A549 (cell line): ENCODE measurements around the gene TMEM217. TPM values are rescaled to one million over a fixed set of nuclear protein-coding genes. Genes with fewer than 3 reads are reported as not detected.

Experiments
- ATAC-seq, 2 experiments: fragments of 200-7000 bp in 1 of 2; fragments of >200 bp in 1 of 2; cut with Nextera tagmentation in 1 of 2; cut with Tn5 transposase in 1 of 2; 3 replicates each; pipeline versions ENCODE4 v1.8.0 to v1.9.1; 2018 to 2020; ENCODE audit warnings: mild to moderate bottlenecking in 1 of 2, moderate library complexity in 1 of 2
- CTCF ChIA-PET: fragments of 300-600 bp; sonication (Branson Sonifier 250); formaldehyde crosslinking; extraction: SDS; loops from one replicate; lab custom pipeline; 2021; ENCODE audit warnings: antibody characterized with exemption, inconsistent platforms; lab: Yijun Ruan, JAX
- POLR2A ChIA-PET: fragments of 350-600 bp; formaldehyde crosslinking; extraction: SDS; loops from one replicate; lab custom pipeline; 2021; ENCODE audit warnings: antibody characterized with exemption, inconsistent platforms; lab: Yijun Ruan, JAX
- DNase-seq, 2 experiments: peaks; one replicate each; pipeline versions ENCODE4 v3.0.0 to v3.0.0-alpha.2; 2011 to 2016; ENCODE audit warnings: low read depth in 1 of 2, low spot score in 1 of 2
- FAIRE-seq: peaks from 2 replicates; lab custom pipeline; 2011; peaks lifted over from hg19 to GRCh38; lab: Jason Lieb, UNC
- H3K27ac ChIP-seq, 2 experiments: fragments of >200 bp; sonication (Bioruptor Twin); formaldehyde crosslinking; 3 replicates each; pipeline ENCODE4 v1.5.1; 2016 to 2017
- H3K4me1 ChIP-seq: fragments of >200 bp; sonication (Bioruptor Twin); formaldehyde crosslinking; 3 replicates; pipeline ENCODE4 v1.6.1; 2016
- H3K4me2 ChIP-seq: fragments of >200 bp; sonication (Bioruptor Twin); formaldehyde crosslinking; 3 replicates; pipeline ENCODE4 v1.6.1; 2016
- H3K4me3 ChIP-seq: fragments of >200 bp; sonication (Bioruptor Twin); formaldehyde crosslinking; 3 replicates; pipeline ENCODE4 v1.5.1; 2016
- H3K9me3 ChIP-seq: fragments of >200 bp; sonication (Bioruptor Twin); formaldehyde crosslinking; 3 replicates; pipeline ENCODE4 v1.6.1; 2016
- CBX2 ChIP-seq: fragments of 200-600 bp; sonication (generic); IDR thresholded peaks from 2 replicates; pipeline ENCODE4 v1.6.1; 2016; ENCODE audit warnings: low read depth, mild to moderate bottlenecking, borderline replicate concordance
- CEBPB ChIP-seq, 2 experiments: fragments of >200 bp in 1 of 2; sonication (Bioruptor Twin) in 1 of 2; formaldehyde crosslinking in 1 of 2; IDR thresholded peaks; 2 replicates each; pipeline ENCODE4 v1.6.1; 2012 to 2016
- CHD2 ChIP-seq: fragments of 150-350 bp; IDR thresholded peaks from 2 replicates; pipeline ENCODE4 v1.6.1; 2014; ENCODE audit warnings: low read length; ENCODE audit not compliant: partially characterized antibody
- CHD4 ChIP-seq: fragments of 200-600 bp; sonication (generic); IDR thresholded peaks from 2 replicates; pipeline ENCODE4 v1.6.1; 2016; ENCODE audit warnings: antibody characterized with exemption, mild to moderate bottlenecking, borderline replicate concordance
- FOSL2 ChIP-seq, 2 experiments: fragments of 450-650 bp in 1 of 2; fragments of >200 bp in 1 of 2; sonication (Bioruptor Twin) in 1 of 2; formaldehyde crosslinking; IDR thresholded peaks; 2 replicates each; pipeline versions ENCODE4 v1.5.0 to v1.6.1; 2016 to 2020; ENCODE audit warnings: mild to moderate bottlenecking in 1 of 2, moderate library complexity in 1 of 2
- GATA3 ChIP-seq: IDR thresholded peaks from 2 replicates; pipeline ENCODE4 v1.6.1; 2012; ENCODE audit warnings: borderline replicate concordance
- HOXB5 ChIP-seq: fragments of 250-450 bp; sonication (Bioruptor Pico); IDR thresholded peaks from 2 replicates; pipeline ENCODE4 v1.5.0; 2020; ENCODE audit warnings: mild to moderate bottlenecking, moderate library complexity
- JUNB ChIP-seq: fragments of >200 bp; sonication (Bioruptor Twin); formaldehyde crosslinking; IDR thresholded peaks from 2 replicates; pipeline ENCODE4 v1.6.1; 2016
- NPAS2 ChIP-seq: fragments of 250-450 bp; sonication (Bioruptor Pico); IDR thresholded peaks from 2 replicates; pipeline ENCODE4 v1.8.0; 2022; ENCODE audit warnings: mild to moderate bottlenecking, moderate library complexity, borderline replicate concordance
- NR3C1 ChIP-seq: fragments of >200 bp; sonication (Bioruptor Twin); formaldehyde crosslinking; IDR thresholded peaks from 3 replicates; pipeline ENCODE4 v1.6.1; 2017
- PHF8 ChIP-seq: fragments of 200-600 bp; sonication (generic); IDR thresholded peaks from 2 replicates; pipeline ENCODE4 v1.6.1; 2016; ENCODE audit warnings: low read depth, mild to moderate bottlenecking, antibody characterized with exemption, moderate library complexity, borderline replicate concordance
- POLR2AphosphoS2 ChIP-seq: conservative IDR thresholded peaks from 2 replicates; pipeline ENCODE4 v1.6.1; 2012; ENCODE audit warnings: low read length, improper control_type of control experiment, inconsistent platforms
- RAD21 ChIP-seq, 2 experiments: fragments of >200 bp in 1 of 2; sonication (Bioruptor Twin) in 1 of 2; formaldehyde crosslinking in 1 of 2; IDR thresholded peaks in 1 of 2; conservative IDR thresholded peaks in 1 of 2; 2 replicates in 1 of 2; 3 replicates in 1 of 2; pipeline ENCODE4 v1.6.1; 2012 to 2018; ENCODE audit warnings: inconsistent platforms in 1 of 2
- RNF2 ChIP-seq: fragments of 200-600 bp; sonication (generic); IDR thresholded peaks from 2 replicates; pipeline ENCODE4 v1.6.1; 2016; ENCODE audit warnings: low read depth, mild to moderate bottlenecking, antibody characterized with exemption, moderate library complexity, borderline replicate concordance
- SMC3 ChIP-seq: fragments of >200 bp; sonication (Bioruptor Twin); formaldehyde crosslinking; IDR thresholded peaks from 3 replicates; pipeline ENCODE4 v1.6.1; 2018; ENCODE audit warnings: inconsistent platforms
- TFCP2L1 ChIP-seq: fragments of 250-450 bp; sonication (Bioruptor Pico); IDR thresholded peaks from 2 replicates; pipeline ENCODE4 v1.5.0; 2021; ENCODE audit warnings: mild to moderate bottlenecking
- TP53 ChIP-seq: fragments of 250-450 bp; sonication (Bioruptor Pico); IDR thresholded peaks from 2 replicates; pipeline ENCODE4 v1.5.0; 2021; ENCODE audit warnings: mild to moderate bottlenecking, moderate library complexity
- ZFP36 ChIP-seq: fragments of 450-650 bp; IDR thresholded peaks from 2 replicates; pipeline ENCODE4 v1.6.1; 2014; ENCODE audit warnings: borderline replicate concordance; ENCODE audit not compliant: partially characterized antibody
- WGBS: methylation state at CpG from one replicate; pipeline ENCODE4 v1.1.6; 2017; ENCODE audit errors: missing lambda C conversion rate; 5-methylcytosine and 5-hydroxymethylcytosine counted together
- polyA plus RNA-seq, 4 experiments: library from polyadenylated mRNA; depleted of rRNA in 3 of 4; stranded (reverse); fragments of >200 nt; fragmentation: RNase III in 1 of 4; extraction: RNeasy Plus Mini Kit Qiagen cat#74134 plus additional on column Dnase treatment in 1 of 4; gene quantifications; 2 replicates in 3 of 4; 3 replicates in 1 of 4; pipeline ENCODE4 v1.2.3, GENCODE V29; 2011 to 2017
- TF ChIP-seq, protein P1 (sequence below): fragments of 200-600 bp; sonication (generic); IDR thresholded peaks from 2 replicates; pipeline ENCODE4 v1.6.1; 2016; ENCODE audit warnings: antibody characterized with exemption, mild to moderate bottlenecking, moderate library complexity
- TF ChIP-seq, protein P2 (sequence below): fragments of 250-450 bp; sonication (Bioruptor Pico); IDR thresholded peaks from 2 replicates; pipeline ENCODE4 v1.5.0; 2020; ENCODE audit warnings: low read depth, mild to moderate bottlenecking, moderate library complexity
- TF ChIP-seq, protein P3 (sequence below): fragments of >200 bp; sonication (Bioruptor Twin); formaldehyde crosslinking; IDR thresholded peaks from 3 replicates; pipeline ENCODE4 v1.6.1; 2016
- TF ChIP-seq, protein P4 (sequence below): IDR thresholded peaks from 2 replicates; pipeline ENCODE4 v1.6.1; 2012
- TF ChIP-seq, protein P5 (sequence below): fragments of 450-650 bp; IDR thresholded peaks from 2 replicates; pipeline ENCODE4 v1.6.1; 2014; ENCODE audit warnings: antibody characterized with exemption

Gene TMEM217
- polyA plus RNA-seq, 2 of the 4 experiments (the other 2 are of a cell fraction) = 0.59 to 1.6 TPM

DNA sequence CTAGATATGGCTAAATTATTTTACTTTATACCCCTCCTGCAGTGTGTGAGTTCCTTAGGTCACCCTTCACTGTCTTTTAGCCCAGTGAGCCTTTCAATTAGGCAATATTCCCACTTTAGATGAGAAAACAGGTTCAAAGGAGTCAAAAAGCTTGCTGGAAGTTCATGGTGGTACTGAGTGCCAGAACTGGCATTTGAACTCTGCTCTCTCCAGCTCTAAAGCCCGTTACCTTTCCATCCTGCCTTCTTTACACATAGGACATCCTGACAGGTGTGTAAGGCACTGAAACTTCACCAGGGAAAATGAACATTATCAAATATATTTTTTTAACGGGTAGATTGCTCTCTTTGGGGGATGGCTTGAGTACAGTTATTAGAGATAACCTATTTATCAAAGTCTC lies 11.2 kb upstream of the TMEM217 start:
- H3K4me3 ChIP-seq = no peak overlapping the region
- ATAC-seq (no peak), FAIRE-seq (no peak), DNase-seq (no peak)
- ChIA-PET CTCF (no interaction called here), POLR2A (no interaction called here)
- no peak overlapping the region for H3K4me2 ChIP-seq
- no peak for TF ChIP-seq RAD21 (conservative IDR thresholded peaks at IDR 0.05 in 1 of 2, IDR thresholded peaks at IDR 0.05 in 1 of 2)
- 72% methylated on average over 2 of the region's 2 CpGs for WGBS
- no peaks in the 10 kb centered on the region for H3K4me1 ChIP-seq
- no peak overlapping the region for H3K27ac ChIP-seq
- peaks cover 4% of the 10 kb centered on the region; the same call in 1 of the 3 replicates for H3K9me3 ChIP-seq

DNA sequence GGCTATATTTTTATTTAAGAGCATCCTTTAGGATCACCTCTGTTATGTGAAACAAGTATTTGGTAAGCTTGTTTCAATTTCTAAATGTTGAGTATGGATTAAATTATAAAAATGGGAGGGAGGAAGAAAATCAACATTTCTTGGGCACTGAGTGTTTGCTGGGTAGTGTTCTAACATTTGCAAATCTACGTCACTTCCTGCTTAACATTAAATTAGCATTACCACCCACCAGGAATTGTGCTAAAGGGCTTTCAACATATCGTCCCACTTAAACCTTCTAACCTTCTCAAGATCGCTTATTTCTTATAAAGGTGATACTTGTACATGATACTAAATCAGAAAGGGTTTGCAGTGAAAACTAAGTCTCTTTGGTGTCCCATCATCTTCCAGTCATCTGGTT lies 7.9 kb upstream of the TMEM217 start:
- ChIA-PET POLR2A (no interaction called here), CTCF (interaction anchor here (0.6 to 1.1 kb wide), 2 partner anchors 60 to 380 kb away, joined by 3 read pairs; partner anchors contain the start of gene C6orf89)
- TF ChIP-seq NR3C1 (no peak), CEBPB (IDR thresholded peaks at IDR 0.05) (no peak), CHD2 (no peak), CHD4 (no peak), GATA3 (no peak), PHF8 (no peak), SMC3 (no peak), POLR2AphosphoS2 (no peak), JUNB (no peak), CBX2 (no peak), HOXB5 (CRISPR knock-in tag) (no peak), NPAS2 (no peak), TP53 (no peak), ZFP36 (no peak)
- TF ChIP-seq, protein P1, sequence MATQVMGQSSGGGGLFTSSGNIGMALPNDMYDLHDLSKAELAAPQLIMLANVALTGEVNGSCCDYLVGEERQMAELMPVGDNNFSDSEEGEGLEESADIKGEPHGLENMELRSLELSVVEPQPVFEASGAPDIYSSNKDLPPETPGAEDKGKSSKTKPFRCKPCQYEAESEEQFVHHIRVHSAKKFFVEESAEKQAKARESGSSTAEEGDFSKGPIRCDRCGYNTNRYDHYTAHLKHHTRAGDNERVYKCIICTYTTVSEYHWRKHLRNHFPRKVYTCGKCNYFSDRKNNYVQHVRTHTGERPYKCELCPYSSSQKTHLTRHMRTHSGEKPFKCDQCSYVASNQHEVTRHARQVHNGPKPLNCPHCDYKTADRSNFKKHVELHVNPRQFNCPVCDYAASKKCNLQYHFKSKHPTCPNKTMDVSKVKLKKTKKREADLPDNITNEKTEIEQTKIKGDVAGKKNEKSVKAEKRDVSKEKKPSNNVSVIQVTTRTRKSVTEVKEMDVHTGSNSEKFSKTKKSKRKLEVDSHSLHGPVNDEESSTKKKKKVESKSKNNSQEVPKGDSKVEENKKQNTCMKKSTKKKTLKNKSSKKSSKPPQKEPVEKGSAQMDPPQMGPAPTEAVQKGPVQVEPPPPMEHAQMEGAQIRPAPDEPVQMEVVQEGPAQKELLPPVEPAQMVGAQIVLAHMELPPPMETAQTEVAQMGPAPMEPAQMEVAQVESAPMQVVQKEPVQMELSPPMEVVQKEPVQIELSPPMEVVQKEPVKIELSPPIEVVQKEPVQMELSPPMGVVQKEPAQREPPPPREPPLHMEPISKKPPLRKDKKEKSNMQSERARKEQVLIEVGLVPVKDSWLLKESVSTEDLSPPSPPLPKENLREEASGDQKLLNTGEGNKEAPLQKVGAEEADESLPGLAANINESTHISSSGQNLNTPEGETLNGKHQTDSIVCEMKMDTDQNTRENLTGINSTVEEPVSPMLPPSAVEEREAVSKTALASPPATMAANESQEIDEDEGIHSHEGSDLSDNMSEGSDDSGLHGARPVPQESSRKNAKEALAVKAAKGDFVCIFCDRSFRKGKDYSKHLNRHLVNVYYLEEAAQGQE = no peak
- TF ChIP-seq, protein P2, sequence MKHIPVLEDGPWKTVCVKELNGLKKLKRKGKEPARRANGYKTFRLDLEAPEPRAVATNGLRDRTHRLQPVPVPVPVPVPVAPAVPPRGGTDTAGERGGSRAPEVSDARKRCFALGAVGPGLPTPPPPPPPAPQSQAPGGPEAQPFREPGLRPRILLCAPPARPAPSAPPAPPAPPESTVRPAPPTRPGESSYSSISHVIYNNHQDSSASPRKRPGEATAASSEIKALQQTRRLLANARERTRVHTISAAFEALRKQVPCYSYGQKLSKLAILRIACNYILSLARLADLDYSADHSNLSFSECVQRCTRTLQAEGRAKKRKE (CRISPR knock-in tag) = no peak
- TF ChIP-seq, protein P3, sequence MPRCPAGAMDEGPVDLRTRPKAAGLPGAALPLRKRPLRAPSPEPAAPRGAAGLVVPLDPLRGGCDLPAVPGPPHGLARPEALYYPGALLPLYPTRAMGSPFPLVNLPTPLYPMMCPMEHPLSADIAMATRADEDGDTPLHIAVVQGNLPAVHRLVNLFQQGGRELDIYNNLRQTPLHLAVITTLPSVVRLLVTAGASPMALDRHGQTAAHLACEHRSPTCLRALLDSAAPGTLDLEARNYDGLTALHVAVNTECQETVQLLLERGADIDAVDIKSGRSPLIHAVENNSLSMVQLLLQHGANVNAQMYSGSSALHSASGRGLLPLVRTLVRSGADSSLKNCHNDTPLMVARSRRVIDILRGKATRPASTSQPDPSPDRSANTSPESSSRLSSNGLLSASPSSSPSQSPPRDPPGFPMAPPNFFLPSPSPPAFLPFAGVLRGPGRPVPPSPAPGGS = no peak
- Histone ChIP-seq H3K4me2 (no peak overlapping the region), H3K27ac (no peak overlapping the region), H3K4me3 (no peak overlapping the region), H3K9me3 (peaks cover 4% of the 10 kb centered on the region; the same call in 1 of the 3 replicates), H3K4me1 (0 out of 3 replicates have a peak, but pooled peaks cover 5% of the 10 kb centered on the region)
- 91% methylated on average over 3 of the region's 3 CpGs for WGBS
- FAIRE-seq (no peak), ATAC-seq (no peak), DNase-seq (no peak)

DNA sequence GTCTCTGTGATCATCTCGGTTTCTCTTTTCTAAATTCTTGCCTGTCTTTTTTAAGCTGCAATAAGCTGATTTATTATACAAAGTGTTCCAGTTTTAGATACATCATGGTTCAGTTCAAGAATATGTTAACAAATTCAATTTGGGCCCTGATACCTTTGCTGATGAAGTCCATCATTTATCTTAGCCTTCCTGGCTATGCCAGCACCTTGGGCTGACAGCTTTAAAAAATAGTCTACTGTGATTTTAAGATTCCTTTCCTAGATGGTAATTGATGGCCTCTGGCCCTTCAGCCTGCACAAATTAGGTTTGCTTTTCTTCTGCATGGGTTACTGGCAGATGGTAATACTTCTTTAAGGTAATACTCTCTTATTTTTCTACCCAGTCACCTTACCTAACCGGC lies 7.1 kb upstream of the TMEM217 start:
- no peak overlapping the region for H3K4me2 ChIP-seq
- POLR2A ChIA-PET = no interaction called here
- no peak for DNase-seq
- no peak overlapping the region for H3K4me3 ChIP-seq
- no peak for FAIRE-seq
- H3K9me3 ChIP-seq = peaks cover 4% of the 10 kb centered on the region; the same call in 1 of the 3 replicates
- no peak for TF ChIP-seq CEBPB (IDR thresholded peaks at IDR 0.05)
- TF ChIP-seq FOSL2 (IDR thresholded peaks at IDR 0.05) = no peak
- TF ChIP-seq FOSL2 (CRISPR knock-in tag; IDR thresholded peaks at IDR 0.05) = no peak
- TF ChIP-seq, protein P4, sequence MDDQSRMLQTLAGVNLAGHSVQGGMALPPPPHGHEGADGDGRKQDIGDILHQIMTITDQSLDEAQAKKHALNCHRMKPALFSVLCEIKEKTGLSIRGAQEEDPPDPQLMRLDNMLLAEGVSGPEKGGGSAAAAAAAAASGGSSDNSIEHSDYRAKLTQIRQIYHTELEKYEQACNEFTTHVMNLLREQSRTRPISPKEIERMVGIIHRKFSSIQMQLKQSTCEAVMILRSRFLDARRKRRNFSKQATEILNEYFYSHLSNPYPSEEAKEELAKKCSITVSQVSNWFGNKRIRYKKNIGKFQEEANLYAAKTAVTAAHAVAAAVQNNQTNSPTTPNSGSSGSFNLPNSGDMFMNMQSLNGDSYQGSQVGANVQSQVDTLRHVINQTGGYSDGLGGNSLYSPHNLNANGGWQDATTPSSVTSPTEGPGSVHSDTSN = no peak
- TF ChIP-seq RNF2 = no peak
- no peak for TF ChIP-seq TFCP2L1 (CRISPR knock-in tag)
- TF ChIP-seq, protein P5, sequence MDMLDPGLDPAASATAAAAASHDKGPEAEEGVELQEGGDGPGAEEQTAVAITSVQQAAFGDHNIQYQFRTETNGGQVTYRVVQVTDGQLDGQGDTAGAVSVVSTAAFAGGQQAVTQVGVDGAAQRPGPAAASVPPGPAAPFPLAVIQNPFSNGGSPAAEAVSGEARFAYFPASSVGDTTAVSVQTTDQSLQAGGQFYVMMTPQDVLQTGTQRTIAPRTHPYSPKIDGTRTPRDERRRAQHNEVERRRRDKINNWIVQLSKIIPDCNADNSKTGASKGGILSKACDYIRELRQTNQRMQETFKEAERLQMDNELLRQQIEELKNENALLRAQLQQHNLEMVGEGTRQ = no peak
- WGBS = 92% methylated on average over 2 of the region's 2 CpGs
- 0 out of 3 replicates have a peak, but pooled peaks cover 5% of the 10 kb centered on the region for H3K4me1 ChIP-seq
- ATAC-seq = no peak
- H3K27ac ChIP-seq = no peak overlapping the region
- CTCF ChIA-PET = interaction anchor here (1.1 kb wide), 1 partner anchor 60 kb away, joined by 3 read pairs; no protein-coding TSS in a partner anchor
